Endothelial cell of umbilical vein (primary cell): ENCODE measurements around the gene ZNF732. TPM values are rescaled to one million over a fixed set of nuclear protein-coding genes. Genes with fewer than 3 reads are reported as not detected.

Experiments used
- BruUV-seq: library from RNA; stranded (reverse); fragments of 400-500 nt; replicated peaks from 2 replicates; lab custom pipeline; 2021; lab: Mats Ljungman, UMichigan
- CTCF ChIA-PET: fragments of 300-600, 350-600 bp; sonication (Branson Sonifier 250); formaldehyde crosslinking; loops from one replicate; lab custom pipeline; 2021; ENCODE audit warnings: antibody characterized with exemption, inconsistent platforms; lab: Charles Lee
- POLR2A ChIA-PET: fragments of 300-600, 350-600 bp; sonication (Branson Sonifier 250); formaldehyde crosslinking; loops from one replicate; lab custom pipeline; 2021; ENCODE audit warnings: antibody characterized with exemption, inconsistent platforms; lab: Charles Lee
- DNase-seq: peaks from one replicate; pipeline ENCODE4 v3.0.0-alpha.2; 2011; ENCODE audit warnings: low read depth, low spot score
- FAIRE-seq: peaks from 2 replicates; lab custom pipeline; 2011; peaks lifted over from hg19 to GRCh38; lab: Jason Lieb, UNC
- H2AFZ ChIP-seq: 2 replicates; pipeline ENCODE4 v1.6.0; 2012; ENCODE audit warnings: low read depth, low read length, control low read depth, inconsistent platforms
- H3K27ac ChIP-seq: 2 replicates; pipeline ENCODE4 v1.5.1; 2011; ENCODE audit warnings: low read depth, mild to moderate bottlenecking, control low read depth, low read length, moderate library complexity; ENCODE audit not compliant: insufficient read depth
- H3K27me3 ChIP-seq, 2 experiments: 2 replicates each; pipeline versions ENCODE4 v1.6.0 to v1.6.1; 2011; ENCODE audit warnings: low read length in 2 of 2, mixed read lengths in 1 of 2; ENCODE audit not compliant: control insufficient read depth in 2 of 2, insufficient read depth in 2 of 2
- H3K36me3 ChIP-seq, 2 experiments: 2 replicates in 1 of 2; 3 replicates in 1 of 2; pipeline ENCODE4 v1.5.1; 2011; ENCODE audit warnings: low read length in 2 of 2, mild to moderate bottlenecking in 1 of 2, moderate library complexity in 1 of 2; ENCODE audit not compliant: control insufficient read depth in 2 of 2, insufficient read depth in 2 of 2; ENCODE audit errors: extremely low read depth in 1 of 2
- H3K4me1 ChIP-seq: 3 replicates; pipeline ENCODE4 v1.5.1; 2011; ENCODE audit warnings: mild to moderate bottlenecking, low read length; ENCODE audit not compliant: control insufficient read depth, insufficient read depth; ENCODE audit errors: extremely low read depth
- H3K4me2 ChIP-seq: 2 replicates; pipeline ENCODE4 v1.6.1; 2011; ENCODE audit warnings: low read length, control low read depth, mixed read lengths; ENCODE audit not compliant: insufficient read depth
- H3K4me3 ChIP-seq, 3 experiments: fragments of 200-600 bp in 1 of 3; sonication (generic), shearing (Covaris generic) in 1 of 3; replicated peaks in 1 of 3; 2 replicates each; pipeline ENCODE4 v1.5.1; 2011 to 2016; ENCODE audit warnings: control low read depth in 3 of 3, low read length in 3 of 3, mild to moderate bottlenecking in 2 of 3, inconsistent platforms in 1 of 3, low read depth in 1 of 3, moderate library complexity in 1 of 3; ENCODE audit not compliant: insufficient read depth in 1 of 3
- H3K79me2 ChIP-seq: 2 replicates; pipeline ENCODE4 v1.6.0; 2012; ENCODE audit warnings: low read length, inconsistent platforms; ENCODE audit not compliant: control insufficient read depth, insufficient read depth
- H3K9ac ChIP-seq: replicated peaks from 2 replicates; pipeline ENCODE3; 2011; ENCODE audit warnings: low read length, control low read depth; ENCODE audit not compliant: insufficient read depth; ENCODE audit errors: extremely low read depth
- H3K9me1 ChIP-seq: replicated peaks from 3 replicates; pipeline ENCODE4 v1.6.0; 2011; ENCODE audit warnings: mild to moderate bottlenecking, low read length; ENCODE audit not compliant: control insufficient read depth, insufficient read depth; ENCODE audit errors: extremely low read depth
- H3K9me3 ChIP-seq: replicated peaks from 2 replicates; pipeline ENCODE4 v1.5.1; 2012; ENCODE audit warnings: low read length, inconsistent platforms; ENCODE audit not compliant: control insufficient read depth, insufficient read depth
- H4K20me1 ChIP-seq: replicated peaks from 2 replicates; pipeline ENCODE3; 2011; ENCODE audit warnings: mild to moderate bottlenecking, low read length; ENCODE audit not compliant: control insufficient read depth, insufficient read depth; ENCODE audit errors: extremely low read depth
- EZH2 ChIP-seq: IDR thresholded peaks from 2 replicates; pipeline ENCODE4 v1.6.1; 2012; ENCODE audit warnings: borderline replicate concordance, low read depth, mild to moderate bottlenecking, moderate library complexity, low read length, inconsistent platforms; ENCODE audit not compliant: severe bottlenecking
- FOS ChIP-seq: IDR thresholded peaks from 2 replicates; pipeline ENCODE4 v1.6.1; 2011; ENCODE audit warnings: mild to moderate bottlenecking, low read length, moderate library complexity, borderline replicate concordance; ENCODE audit not compliant: insufficient read depth
- GATA2 ChIP-seq: IDR thresholded peaks from 2 replicates; pipeline ENCODE4 v1.7.0; 2011; ENCODE audit warnings: low read depth, mild to moderate bottlenecking, moderate library complexity, mixed read lengths, low read length; ENCODE audit not compliant: insufficient read length, insufficient read depth
- JUN ChIP-seq: IDR thresholded peaks from 2 replicates; pipeline ENCODE4 v1.6.1; 2011; ENCODE audit warnings: borderline replicate concordance, low read depth; ENCODE audit not compliant: insufficient read length, insufficient read depth
- MYC ChIP-seq: IDR thresholded peaks from one replicate; pipeline ENCODE4 v1.6.1; 2011; ENCODE audit warnings: mild to moderate bottlenecking, low read depth, low read length
- POLR2A ChIP-seq: IDR thresholded peaks from 2 replicates; pipeline ENCODE4 v1.6.1; 2012; ENCODE audit warnings: low read depth, mild to moderate bottlenecking, control low read depth, low read length
- POLR2AphosphoS5 ChIP-seq: IDR thresholded peaks from 2 replicates; pipeline ENCODE4 v1.6.1; 2012; ENCODE audit warnings: low read depth, mild to moderate bottlenecking, control low read depth, low read length, moderate library complexity; ENCODE audit not compliant: insufficient read depth
- dilution Hi-C: fragments of 300-500 bp; cut with MboI; formaldehyde crosslinking; loops from one replicate; pipeline ENCODE4 v1.15.0; 2019; ENCODE audit warnings: low sequenced_read_pairs; ENCODE audit not compliant: extremely low pct_ligation_motif_present
- intact Hi-C: fragments of 100-400 bp; cut with micrococcal nuclease; formaldehyde crosslinking; loops from one replicate; pipeline ENCODE4 v1.10.0; 2022
- polyA plus RNA-seq, 4 experiments: library from polyadenylated mRNA; depleted of rRNA in 3 of 4; stranded (reverse) in 3 of 4; unstranded in 1 of 4; fragments of >200 nt; gene quantifications; 2 replicates each; pipeline versions ENCODE4 v1.2.1 to v1.2.3, GENCODE V29; 2011 to 2012; ENCODE audit warnings: missing spikeins in 1 of 4
- total RNA-seq: library from RNA; stranded (reverse); gene quantifications from 2 replicates; pipeline ENCODE4 v1.2.3, GENCODE V29; 2021
- TF ChIP-seq, protein P1 (sequence below), 2 donors: IDR thresholded peaks; 1 replicate in 1 of 2; 2 replicates in 1 of 2; pipeline ENCODE4 v1.5.1; 2011; ENCODE audit warnings: low read length in 2 of 2, mild to moderate bottlenecking in 2 of 2, moderate library complexity in 2 of 2, control low read depth in 1 of 2, inconsistent platforms in 1 of 2, low read depth in 1 of 2; ENCODE audit not compliant: insufficient read depth in 1 of 2; ENCODE audit errors: extremely low read depth in 1 of 2
- TF ChIP-seq, protein P2 (sequence below): IDR thresholded peaks from 2 replicates; pipeline ENCODE4 v1.6.1; 2011; ENCODE audit not compliant: insufficient read depth, insufficient read length

The ZNF732 gene
- total and polyA plus RNA-seq, 2 donors (not counting 3 experiments of a cell fraction or from before 2014, with no cell fraction given): 0.04 to 3.1 TPM

DNA sequence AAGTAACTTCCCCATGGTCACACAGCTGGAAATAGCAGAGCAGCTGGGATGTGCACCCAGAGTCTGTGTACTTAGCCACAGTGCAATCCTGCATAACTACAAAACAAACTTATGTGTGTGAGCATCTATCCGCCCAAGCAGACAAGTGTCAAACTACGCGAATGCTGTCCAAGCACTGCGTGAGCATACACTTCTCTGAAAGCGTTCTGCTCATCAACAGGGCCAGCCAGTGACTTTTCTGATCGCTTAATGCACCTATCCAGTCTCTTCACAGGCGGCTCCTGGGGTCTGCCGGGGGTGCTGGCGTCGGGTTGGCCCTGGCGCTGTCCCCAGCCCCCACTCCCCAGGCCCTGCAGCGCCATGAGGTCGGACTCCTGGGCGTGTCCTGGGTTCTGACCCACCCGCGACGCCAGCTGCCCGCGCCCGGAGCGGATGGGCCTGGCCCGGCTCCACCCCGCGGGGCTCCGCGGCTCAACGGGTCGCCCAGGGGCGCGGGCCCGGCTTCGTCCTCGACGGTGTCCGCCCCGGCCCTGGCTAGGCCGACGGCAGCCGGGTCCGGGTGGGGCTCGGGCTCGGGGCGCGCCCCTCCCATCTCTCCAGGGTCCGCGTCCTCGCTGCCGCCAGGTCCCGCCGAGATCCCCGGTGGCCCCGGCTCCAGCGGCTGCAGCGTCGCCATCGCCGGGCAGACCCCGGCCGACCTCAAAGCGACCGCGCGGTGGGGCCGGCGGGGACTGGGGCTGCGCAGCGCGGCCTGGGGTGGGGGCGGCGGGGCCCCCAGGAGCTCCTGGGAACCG lies 31.0 kb upstream of the ZNF732 start:
- TF ChIP-seq POLR2A: no peak
- no peak for TF ChIP-seq JUN
- no peak for TF ChIP-seq MYC
- TF ChIP-seq GATA2: no peak
- TF ChIP-seq EZH2: no peak
- TF ChIP-seq, protein P1, sequence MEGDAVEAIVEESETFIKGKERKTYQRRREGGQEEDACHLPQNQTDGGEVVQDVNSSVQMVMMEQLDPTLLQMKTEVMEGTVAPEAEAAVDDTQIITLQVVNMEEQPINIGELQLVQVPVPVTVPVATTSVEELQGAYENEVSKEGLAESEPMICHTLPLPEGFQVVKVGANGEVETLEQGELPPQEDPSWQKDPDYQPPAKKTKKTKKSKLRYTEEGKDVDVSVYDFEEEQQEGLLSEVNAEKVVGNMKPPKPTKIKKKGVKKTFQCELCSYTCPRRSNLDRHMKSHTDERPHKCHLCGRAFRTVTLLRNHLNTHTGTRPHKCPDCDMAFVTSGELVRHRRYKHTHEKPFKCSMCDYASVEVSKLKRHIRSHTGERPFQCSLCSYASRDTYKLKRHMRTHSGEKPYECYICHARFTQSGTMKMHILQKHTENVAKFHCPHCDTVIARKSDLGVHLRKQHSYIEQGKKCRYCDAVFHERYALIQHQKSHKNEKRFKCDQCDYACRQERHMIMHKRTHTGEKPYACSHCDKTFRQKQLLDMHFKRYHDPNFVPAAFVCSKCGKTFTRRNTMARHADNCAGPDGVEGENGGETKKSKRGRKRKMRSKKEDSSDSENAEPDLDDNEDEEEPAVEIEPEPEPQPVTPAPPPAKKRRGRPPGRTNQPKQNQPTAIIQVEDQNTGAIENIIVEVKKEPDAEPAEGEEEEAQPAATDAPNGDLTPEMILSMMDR (IDR thresholded peaks at IDR 0.05; ENCODE audit: extremely low read depth in 1 of 2, insufficient read depth in 1 of 2, low read depth in 1 of 2, low read length in 2 of 2): no peak
- no peak for TF ChIP-seq POLR2AphosphoS5
- no peak for TF ChIP-seq FOS
- TF ChIP-seq, protein P2, sequence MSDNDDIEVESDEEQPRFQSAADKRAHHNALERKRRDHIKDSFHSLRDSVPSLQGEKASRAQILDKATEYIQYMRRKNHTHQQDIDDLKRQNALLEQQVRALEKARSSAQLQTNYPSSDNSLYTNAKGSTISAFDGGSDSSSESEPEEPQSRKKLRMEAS: no peak
- Histone ChIP-seq H3K36me3 (no peaks in the 10 kb centered on the region), H3K4me3 (peak overlapping the region; percentile 24 to 78 (median 39)), H3K79me2 (peaks cover 13% of the 10 kb centered on the region), H3K4me1 (peaks cover 3% of the 10 kb centered on the region), H3K27ac (no peak overlapping the region), H4K20me1 (no peaks in the 10 kb centered on the region), H3K9ac (no peak overlapping the region), H3K4me2 (peak overlapping the region; percentile 22), H3K9me1 (no peaks in the 10 kb centered on the region), H3K27me3 (no peaks in the 10 kb centered on the region), H3K9me3 (no peaks in the 10 kb centered on the region), H2AFZ (peak overlapping the region; percentile 92)
- dilution Hi-C loops (no loop called here), intact Hi-C loops (loop anchor here (2.0 to 10.0 kb wide), 4 partner anchors 31 to 339 kb away; partner anchors contain the start of genes ATP5ME, MYL5 and ZNF732)
- FAIRE-seq (no peak), DNase-seq (no peak)
- no TSS peak for BruUV-seq
- POLR2A ChIA-PET: no interaction called here
- CTCF ChIA-PET: no interaction called here
